BE2C (cell line): ENCODE results near the gene GPC6.

ENCODE experiments used
- DNase-seq: peaks from one replicate; pipeline ENCODE4 v3.0.0-alpha.2; 2020
- H3K27me3 ChIP-seq: fragments of 250-450 bp; sonication (Bioruptor Pico); 2 replicates; pipeline ENCODE4 v1.5.1; 2020; ENCODE audit warnings: mild to moderate bottlenecking
- H3K36me3 ChIP-seq: fragments of 250-450 bp; sonication (Bioruptor Pico); 2 replicates; pipeline ENCODE4 v1.5.1; 2020; ENCODE audit warnings: mild to moderate bottlenecking
- H3K4me1 ChIP-seq: fragments of 250-450 bp; sonication (Bioruptor Pico); 2 replicates; pipeline ENCODE4 v1.5.1; 2020
- H3K4me3 ChIP-seq: 2 replicates; pipeline ENCODE4 v1.5.1; 2011; ENCODE audit warnings: low read depth, low read length
- H3K9me3 ChIP-seq: fragments of 250-450 bp; sonication (Bioruptor Pico); 2 replicates; pipeline ENCODE4 v1.5.1; 2020
- CTCF ChIP-seq: IDR thresholded peaks from 2 replicates; pipeline ENCODE4 v1.5.1; 2012; ENCODE audit warnings: mild to moderate bottlenecking, low read depth, low read length

The GPC6 gene

GRCh38 chr13:94249512-94249911 is 1022.9 kb downstream of the GPC6 start:
- no peak for TF ChIP-seq CTCF
- no peak for DNase-seq

GRCh38 chr13:94251831-94252608 is 1025.4 kb downstream of the GPC6 start:
- Histone ChIP-seq H3K4me3 (no peak overlapping the region), H3K9me3 (no peaks in the 10 kb centered on the region), H3K4me1 (no peaks in the 10 kb centered on the region; the same call in 1 of the 2 replicates), H3K27me3 (no peaks in the 10 kb centered on the region), H3K36me3 (no peaks in the 10 kb centered on the region)
- no peak for DNase-seq
- TF ChIP-seq CTCF: no peak

More at GRCh38 chr13:94249512-94249911, 1022.9 kb downstream of the GPC6 start:
- Histone ChIP-seq H3K36me3 (no peaks in the 10 kb centered on the region), H3K4me3 (no peak overlapping the region), H3K9me3 (no peaks in the 10 kb centered on the region), H3K4me1 (no peaks in the 10 kb centered on the region; the same call in 1 of the 2 replicates), H3K27me3 (no peaks in the 10 kb centered on the region)

GRCh38 chr13:94254737-94255136 is 1028.1 kb downstream of the GPC6 start:
- no peaks in the 10 kb centered on the region for H3K27me3 ChIP-seq
- no peak for TF ChIP-seq CTCF
- no peaks in the 10 kb centered on the region for H3K36me3 ChIP-seq

GRCh38 chr13:94256721-94257120 is 1030.1 kb downstream of the GPC6 start:
- H3K9me3 ChIP-seq: no peaks in the 10 kb centered on the region

More at GRCh38 chr13:94254737-94255136, 1028.1 kb downstream of the GPC6 start:
- H3K4me1 ChIP-seq: no peaks in the 10 kb centered on the region; the same call in 1 of the 2 replicates
- no peak for DNase-seq
- H3K4me3 ChIP-seq: no peak overlapping the region
- no peaks in the 10 kb centered on the region for H3K9me3 ChIP-seq

GRCh38 chr13:94259984-94260383 is 1033.4 kb downstream of the GPC6 start:
- no peak for DNase-seq
- H3K4me3 ChIP-seq: no peak overlapping the region
- TF ChIP-seq CTCF: no peak
- no peaks in the 10 kb centered on the region for H3K9me3 ChIP-seq
- H3K27me3 ChIP-seq: no peaks in the 10 kb centered on the region
- H3K4me1 ChIP-seq: no peaks in the 10 kb centered on the region
- no peaks in the 10 kb centered on the region for H3K36me3 ChIP-seq

More at GRCh38 chr13:94256721-94257120, 1030.1 kb downstream of the GPC6 start:
- H3K36me3 ChIP-seq: no peaks in the 10 kb centered on the region
- no peak for TF ChIP-seq CTCF
- DNase-seq: no peak
- no peaks in the 10 kb centered on the region for H3K27me3 ChIP-seq
- H3K4me1 ChIP-seq: no peaks in the 10 kb centered on the region; the same call in 1 of the 2 replicates
- no peak overlapping the region for H3K4me3 ChIP-seq

- no peak for TF ChIP-seq CTCF
- H3K36me3 ChIP-seq: no peaks in the 10 kb centered on the region
- H3K9me3 ChIP-seq: no peaks in the 10 kb centered on the region
- no peaks in the 10 kb centered on the region for H3K4me1 ChIP-seq
- DNase-seq: no peak
- H3K27me3 ChIP-seq: no peaks in the 10 kb centered on the region
- H3K4me3 ChIP-seq: no peak overlapping the region
These were observed 1034.6 kb downstream of the GPC6 start for GRCh38 chr13:94261163-94261562.
